Measurements from ENCODE around the gene PTK6.
"Not testable (repeated sequence)": the region's sequence is repeated elsewhere in the genome, so short reads cannot be mapped to it uniquely, and the experiment has no call there.

PTK6 gene

DNA sequence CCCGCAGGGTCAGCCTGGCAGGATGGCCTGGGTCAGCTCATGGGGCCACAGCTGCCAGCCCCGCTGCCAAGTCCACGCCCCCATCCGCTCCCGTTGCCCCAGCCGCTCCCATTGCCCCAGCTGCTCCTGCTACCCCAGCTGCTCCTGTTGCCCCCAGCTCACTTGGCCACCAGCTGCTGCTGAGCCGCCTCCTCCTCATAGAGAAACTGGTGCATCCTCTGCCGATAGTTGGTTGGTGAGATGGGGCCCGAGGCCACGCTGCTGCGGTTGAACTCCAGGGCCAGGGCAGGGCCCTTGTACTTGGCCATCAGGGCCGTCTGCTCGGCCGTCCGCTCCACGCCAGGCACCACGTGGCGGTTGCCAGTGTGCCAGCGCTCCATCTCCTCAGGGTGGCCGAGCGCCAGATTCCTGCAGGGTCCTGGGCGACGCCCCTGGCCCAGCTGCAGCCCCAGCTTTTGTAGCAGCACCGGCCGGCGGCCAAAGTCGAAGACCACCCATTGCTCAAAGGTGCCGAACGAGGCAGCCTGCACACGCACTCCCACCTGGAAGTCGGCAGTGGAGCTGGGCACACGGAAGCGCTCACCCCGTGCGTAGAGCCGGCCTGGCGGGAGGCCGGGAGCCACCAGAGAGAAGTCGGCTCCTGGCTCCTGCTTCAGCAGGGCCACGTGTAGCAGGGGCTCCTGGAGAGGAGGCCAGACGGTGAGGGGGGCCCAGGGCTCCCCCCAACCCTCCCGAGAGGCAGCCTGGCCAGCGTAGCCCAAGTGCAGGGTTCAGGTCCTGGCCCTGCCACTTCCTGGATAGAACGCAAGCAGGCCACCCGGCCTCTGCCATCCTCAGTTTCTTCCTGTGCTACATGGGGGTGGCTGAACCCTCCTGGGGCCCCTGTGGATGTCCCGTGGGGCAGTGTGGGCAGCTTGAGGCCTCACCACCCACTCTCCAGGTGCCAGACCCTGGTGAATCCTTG lies 32.1 kb upstream of the PTK6 start:
- no peak for DNase-seq (ENCODE audit: low read depth, low spot score)

- DNase-seq (ENCODE audit: low read depth, low spot score) = no peak
Measured at GRCh38 chr20:63568170-63568981, 31.2 kb upstream of the PTK6 start.

DNA sequence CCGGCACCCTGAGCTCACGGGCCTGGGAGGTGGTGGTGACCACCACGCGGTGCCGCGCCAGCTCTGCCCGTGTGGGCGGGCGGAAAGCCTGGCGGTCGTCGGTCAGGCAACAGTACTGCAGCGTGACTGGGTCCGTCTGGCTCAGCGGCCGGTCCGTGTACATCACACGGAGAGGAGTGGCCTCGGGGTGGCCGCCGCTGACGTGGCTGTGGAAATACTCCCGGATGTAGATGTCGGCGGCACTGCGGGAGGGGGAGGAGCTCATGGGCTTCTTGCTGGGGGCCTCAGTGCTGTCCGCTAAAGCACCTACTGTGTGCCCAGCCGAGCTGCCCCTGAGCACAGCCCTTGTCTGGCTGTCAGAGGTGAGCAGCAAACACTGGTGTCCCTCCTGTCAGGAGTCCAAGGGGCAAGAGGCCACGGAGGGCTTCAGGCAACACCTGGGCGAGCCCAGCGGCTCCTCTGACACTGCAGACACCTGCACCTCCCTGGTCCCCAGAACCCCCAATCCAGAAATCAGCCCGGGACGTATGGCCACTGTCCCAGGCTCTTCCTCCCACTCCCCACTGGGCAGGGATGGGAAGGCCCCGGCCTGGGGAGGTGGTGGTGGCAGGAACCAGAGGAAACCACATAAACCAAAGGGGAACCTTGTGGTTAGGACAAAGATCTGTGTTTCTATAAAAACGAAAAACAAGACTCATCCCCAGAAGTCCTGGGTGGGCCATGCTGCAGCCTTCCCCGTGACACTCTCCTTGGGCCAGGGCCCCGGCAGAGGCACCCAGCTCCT lies 30.4 kb upstream of the PTK6 start:
- DNase-seq (ENCODE audit: low read depth, low spot score) = no peak

- DNase-seq (ENCODE audit: low read depth, low spot score) = no peak
Measured at GRCh38 chr20:63567136-63567385, 29.9 kb upstream of the PTK6 start.

DNA sequence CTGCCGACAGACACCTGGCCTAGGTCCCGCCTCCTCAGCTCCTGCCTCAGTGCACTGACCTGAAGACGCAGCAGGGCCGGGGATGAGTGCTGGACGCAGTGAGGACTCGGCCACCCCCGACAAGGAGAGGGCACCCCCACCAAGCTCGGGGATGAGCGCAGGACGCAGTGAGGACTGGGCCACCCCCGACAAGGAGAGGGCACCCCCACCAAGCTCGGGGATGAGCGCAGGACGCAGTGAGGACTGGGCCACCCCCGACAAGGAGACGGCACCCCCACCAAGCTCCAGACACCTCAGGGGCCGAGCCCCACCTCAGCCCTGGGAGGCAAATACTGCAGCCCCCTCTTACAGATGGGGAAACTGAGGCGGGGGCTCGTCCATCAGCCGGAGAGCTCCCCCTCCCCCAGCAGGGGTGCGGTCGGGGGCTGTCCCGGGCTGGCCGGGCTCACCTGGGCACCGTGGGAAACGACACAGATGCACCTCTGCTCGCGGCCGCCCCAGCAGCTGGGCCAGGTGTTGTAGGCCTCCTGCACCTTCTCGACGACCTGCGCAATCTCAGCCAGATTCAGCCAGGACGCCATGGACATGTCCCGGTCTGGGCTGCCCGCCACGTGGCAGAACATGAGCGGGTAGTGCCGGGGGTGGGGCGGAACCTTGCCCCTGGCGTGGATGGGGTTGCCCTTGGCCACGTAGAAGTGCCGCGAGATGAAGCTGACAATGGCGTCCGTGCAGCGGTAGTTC lies 29.4 kb upstream of the PTK6 start:
- no peak for DNase-seq (ENCODE audit: low read depth, low spot score)

- no peak for DNase-seq (ENCODE audit: low read depth, low spot score)
Measured at GRCh38 chr20:63565699-63566335, 28.6 kb upstream of the PTK6 start.

DNA sequence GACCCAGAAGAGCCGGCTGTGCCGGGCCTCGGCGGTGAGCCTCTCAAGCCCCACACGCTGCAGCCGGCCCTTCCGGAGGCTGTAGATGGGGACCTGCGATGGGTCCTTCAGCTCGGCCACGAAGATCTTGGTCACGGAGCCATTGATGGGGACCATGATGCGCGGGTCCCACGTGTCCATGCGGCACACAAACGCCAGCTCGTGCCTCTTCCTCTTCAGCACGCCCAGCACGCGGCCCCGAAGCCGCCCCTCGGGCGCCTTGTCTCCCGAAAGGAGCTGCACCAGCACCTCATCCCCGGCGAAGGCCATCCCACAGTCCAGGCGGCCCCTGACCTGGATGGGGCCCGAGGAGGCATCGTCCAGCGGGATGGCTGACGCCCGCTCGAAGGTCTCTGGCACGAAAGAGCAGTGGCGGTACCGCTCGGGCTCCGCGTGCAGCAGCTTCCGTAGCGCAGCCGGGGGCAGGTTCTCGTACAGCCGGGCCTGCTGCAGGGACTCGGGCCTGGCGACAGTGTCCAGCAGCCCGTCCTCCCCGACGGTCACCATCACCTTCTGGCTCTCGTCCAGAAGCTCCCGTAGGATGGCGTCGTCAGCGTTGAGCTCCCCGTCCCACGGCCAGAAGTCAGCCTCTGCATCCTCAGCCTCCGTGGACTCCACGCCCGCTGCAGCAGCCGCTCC lies 28.0 kb upstream of the PTK6 start:
- DNase-seq (ENCODE audit: low read depth, low spot score) = no peak

- no peak for DNase-seq (ENCODE audit: low read depth, low spot score)
Measured at GRCh38 chr20:63564036-63564810, 27.0 kb upstream of the PTK6 start.

DNA sequence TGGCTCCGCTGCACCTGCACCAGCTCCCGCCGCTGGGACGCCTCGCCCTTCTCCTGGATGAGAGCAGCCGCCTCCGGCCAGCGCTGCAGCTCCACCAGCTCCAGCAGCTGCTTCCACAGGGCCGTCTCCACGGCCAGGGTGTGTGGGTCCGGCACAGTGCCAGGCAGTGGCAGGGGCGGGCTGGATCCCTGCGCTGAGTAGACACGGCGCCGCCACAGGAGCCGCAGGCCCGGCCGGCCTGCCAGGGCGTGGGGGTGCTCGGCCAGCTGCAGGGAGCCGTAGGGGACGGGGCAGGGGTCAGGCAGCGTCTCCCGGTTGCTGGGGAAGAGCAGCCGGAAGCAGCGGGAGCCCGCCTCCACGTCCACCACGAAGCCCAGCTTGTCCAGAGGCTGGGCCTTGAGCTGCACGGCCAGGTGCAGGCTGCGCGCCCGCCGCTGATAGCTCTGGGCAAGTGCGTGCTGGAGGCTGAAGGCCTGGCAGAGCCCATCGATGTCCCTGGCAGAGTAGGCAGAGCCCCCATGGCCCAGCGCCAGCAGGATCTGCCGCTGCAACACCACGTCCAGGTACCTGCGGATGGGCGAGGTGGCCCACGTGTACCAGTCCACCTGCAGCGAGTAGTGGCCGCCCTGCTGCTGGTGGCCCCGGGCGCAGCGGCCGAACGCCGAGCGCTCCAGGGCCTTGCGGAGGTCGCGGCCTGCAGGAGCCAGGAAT lies 26.2 kb upstream of the PTK6 start:
- no peak for DNase-seq (ENCODE audit: low read depth, low spot score)

GRCh38 chr20:63562461-63563224 lies 25.5 kb upstream of the PTK6 start:
- no peak for DNase-seq (ENCODE audit: low read depth, low spot score)

DNA sequence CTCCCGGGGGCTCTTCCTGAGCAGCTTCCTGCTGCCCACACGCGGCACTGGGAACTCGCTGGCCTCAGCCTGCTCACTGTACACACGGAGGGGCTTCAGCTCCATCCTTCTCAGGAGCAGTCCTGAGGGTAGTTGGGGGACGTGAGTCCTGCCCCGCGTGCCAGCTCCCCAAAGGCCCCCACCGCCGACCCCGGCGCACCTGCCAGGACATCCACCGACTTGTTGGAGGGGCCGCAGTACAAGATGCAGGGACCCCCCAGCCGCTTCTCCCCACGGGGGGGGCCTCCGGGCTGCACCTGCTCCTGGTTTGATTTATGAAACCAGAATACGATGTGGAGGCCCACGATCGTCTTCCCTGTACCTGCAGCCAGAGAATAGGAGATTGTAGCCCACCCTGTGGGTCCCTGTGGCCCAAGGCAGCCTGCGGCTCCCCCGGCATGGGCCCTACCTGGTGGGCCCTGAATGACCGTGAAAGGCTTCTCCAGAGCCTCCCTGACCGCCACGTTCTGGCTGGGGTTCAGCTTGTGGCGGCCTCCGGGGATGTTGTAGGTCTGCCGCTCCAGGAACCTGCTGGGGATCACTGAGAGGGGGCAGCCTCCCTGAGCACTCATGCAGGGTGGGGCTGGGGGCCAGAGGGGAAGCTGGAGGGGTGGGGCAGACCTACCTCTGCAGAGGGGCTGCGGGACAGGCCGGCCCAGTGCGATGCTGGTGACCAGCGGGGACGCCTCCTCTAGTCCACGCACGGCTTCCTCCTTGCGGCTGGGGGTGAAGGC lies 24.6 kb upstream of the PTK6 start:
- no peak for DNase-seq (ENCODE audit: low read depth, low spot score)

- DNase-seq (ENCODE audit: low read depth, low spot score) = no peak
Measured at GRCh38 chr20:63560856-63561609, 23.9 kb upstream of the PTK6 start.

GRCh38 chr20:63560333-63560805 lies 23.2 kb upstream of the PTK6 start:
- DNase-seq (ENCODE audit: low read depth, low spot score) = no peak

- not testable (repeated sequence) for DNase-seq (ENCODE audit: low read depth, low spot score)
Measured at GRCh38 chr20:63559485-63560332, 22.5 kb upstream of the PTK6 start.

DNA sequence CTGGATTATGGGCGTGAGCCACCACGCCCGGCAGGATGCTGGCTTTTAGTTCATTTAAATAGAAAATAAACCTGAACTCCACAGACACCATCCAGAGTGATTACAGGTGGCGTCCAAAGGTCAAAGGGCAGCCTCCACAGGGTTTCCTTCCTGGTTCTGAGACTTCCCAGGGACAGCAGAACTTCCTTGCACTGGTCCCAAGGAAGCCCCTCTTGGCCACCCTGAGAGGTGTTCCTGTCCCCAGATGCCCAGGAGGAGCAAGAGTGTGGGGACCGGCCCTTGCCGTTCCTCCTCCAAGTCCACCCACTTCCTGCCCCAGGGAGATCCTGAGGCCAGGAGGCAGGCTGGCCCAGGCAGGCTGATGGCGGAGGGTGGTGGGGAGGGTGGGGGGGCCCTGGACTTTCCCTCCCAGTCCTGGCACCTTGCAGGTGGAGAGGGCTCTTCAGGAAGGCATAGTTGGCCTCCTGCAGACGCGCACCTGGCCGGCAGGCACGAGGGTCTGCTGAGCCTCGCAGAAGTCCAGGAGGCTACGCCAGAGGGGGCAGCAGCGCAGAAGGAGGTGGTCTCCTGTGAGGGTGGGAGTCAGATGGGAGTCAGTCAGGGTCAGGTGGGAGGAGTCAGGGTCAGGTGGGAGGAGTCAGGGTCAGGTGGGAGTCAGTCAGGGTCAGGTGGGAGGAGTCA lies 21.8 kb upstream of the PTK6 start:
- no peak for DNase-seq (ENCODE audit: low read depth, low spot score)
